GM23338 (cell line): Measurements from ENCODE around the gene NGEF.

ENCODE experiments used
- CREB1 ChIP-seq: fragments of 250-450 bp; sonication (Bioruptor Pico); IDR thresholded peaks from 2 replicates; pipeline ENCODE4 v1.5.0; 2020; ENCODE audit warnings: low read depth, mild to moderate bottlenecking, moderate library complexity
- EZH2 ChIP-seq: fragments of 200-600 bp; sonication (generic); IDR thresholded peaks from one replicate; pipeline ENCODE4 v1.8.0; 2017; ENCODE audit warnings: antibody characterized with exemption, mild to moderate bottlenecking, low read depth; ENCODE audit not compliant: unreplicated experiment
- EZH2phosphoT487 ChIP-seq: fragments of 200-600 bp; sonication (generic); IDR thresholded peaks from one replicate; pipeline ENCODE4 v1.8.1; 2018; ENCODE audit warnings: antibody characterized with exemption; ENCODE audit not compliant: unreplicated experiment
- JUNB ChIP-seq: IDR thresholded peaks from one replicate; pipeline ENCODE4 v1.6.1; 2016; ENCODE audit warnings: antibody characterized with exemption; ENCODE audit not compliant: unreplicated experiment
- NANOG ChIP-seq: IDR thresholded peaks from 2 replicates; pipeline ENCODE4 v1.6.1; 2016; ENCODE audit warnings: antibody characterized with exemption, borderline replicate concordance
- POLR2AphosphoS5 ChIP-seq: IDR thresholded peaks from 2 replicates; pipeline ENCODE4 v1.6.1; 2016; ENCODE audit warnings: antibody characterized with exemption, low read depth
- STAT1 ChIP-seq: IDR thresholded peaks from one replicate; pipeline ENCODE4 v1.6.1; 2016; ENCODE audit warnings: antibody characterized with exemption; ENCODE audit not compliant: unreplicated experiment
- ZNF114 ChIP-seq: fragments of 250-450 bp; sonication (Bioruptor Pico); IDR thresholded peaks from 2 replicates; pipeline ENCODE4 v1.5.0; 2020; ENCODE audit warnings: mild to moderate bottlenecking, moderate library complexity
- ZNF331 ChIP-seq: fragments of 250-450 bp; sonication (Bioruptor Pico); IDR thresholded peaks from 2 replicates; pipeline ENCODE4 v1.5.0; 2020; ENCODE audit warnings: low read depth, mild to moderate bottlenecking, moderate library complexity
- TF ChIP-seq, protein P1 (sequence below), 2 experiments: fragments of 200-600 bp in 1 of 2; sonication (generic) in 1 of 2; conservative IDR thresholded peaks; 2 replicates each; pipeline versions ENCODE4 v1.5.1 to v1.6.1; 2016 to 2017; ENCODE audit warnings: antibody characterized with exemption in 2 of 2, low read depth in 2 of 2, mild to moderate bottlenecking in 2 of 2, moderate library complexity in 1 of 2
- TF ChIP-seq, protein P2 (sequence below): IDR thresholded peaks from one replicate; pipeline ENCODE4 v1.6.1; 2018; ENCODE audit warnings: antibody characterized with exemption; ENCODE audit not compliant: unreplicated experiment
- TF ChIP-seq, protein P3 (sequence below): IDR thresholded peaks from 2 replicates; pipeline ENCODE4 v1.6.1; 2016; ENCODE audit warnings: antibody characterized with exemption
- TF ChIP-seq, protein P4 (sequence below): fragments of 250-450 bp; sonication (Bioruptor Pico); IDR thresholded peaks from 2 replicates; pipeline ENCODE4 v1.5.0; 2020; ENCODE audit warnings: mild to moderate bottlenecking, moderate library complexity

DNA sequence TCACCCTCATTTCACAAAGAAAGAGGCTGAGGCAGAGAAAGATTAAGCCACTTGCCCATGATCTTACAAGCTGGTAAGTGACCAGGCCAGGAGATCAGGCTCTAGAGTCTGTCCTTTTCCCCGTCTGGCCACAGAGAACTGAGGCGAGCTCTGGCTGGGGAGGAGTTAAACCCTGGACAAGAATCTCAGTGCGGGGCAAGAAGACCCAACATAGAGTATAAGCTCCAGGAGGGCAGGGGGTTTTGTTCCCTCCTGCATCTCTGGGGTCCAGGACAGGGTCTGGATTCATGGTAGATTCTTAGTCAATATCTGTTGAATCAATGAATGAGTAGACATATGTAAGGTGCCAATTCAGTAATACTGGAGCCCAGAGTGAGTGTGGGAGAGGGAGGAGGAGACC is 34.1 kb upstream of the NGEF start:
- TF ChIP-seq, protein P1, sequence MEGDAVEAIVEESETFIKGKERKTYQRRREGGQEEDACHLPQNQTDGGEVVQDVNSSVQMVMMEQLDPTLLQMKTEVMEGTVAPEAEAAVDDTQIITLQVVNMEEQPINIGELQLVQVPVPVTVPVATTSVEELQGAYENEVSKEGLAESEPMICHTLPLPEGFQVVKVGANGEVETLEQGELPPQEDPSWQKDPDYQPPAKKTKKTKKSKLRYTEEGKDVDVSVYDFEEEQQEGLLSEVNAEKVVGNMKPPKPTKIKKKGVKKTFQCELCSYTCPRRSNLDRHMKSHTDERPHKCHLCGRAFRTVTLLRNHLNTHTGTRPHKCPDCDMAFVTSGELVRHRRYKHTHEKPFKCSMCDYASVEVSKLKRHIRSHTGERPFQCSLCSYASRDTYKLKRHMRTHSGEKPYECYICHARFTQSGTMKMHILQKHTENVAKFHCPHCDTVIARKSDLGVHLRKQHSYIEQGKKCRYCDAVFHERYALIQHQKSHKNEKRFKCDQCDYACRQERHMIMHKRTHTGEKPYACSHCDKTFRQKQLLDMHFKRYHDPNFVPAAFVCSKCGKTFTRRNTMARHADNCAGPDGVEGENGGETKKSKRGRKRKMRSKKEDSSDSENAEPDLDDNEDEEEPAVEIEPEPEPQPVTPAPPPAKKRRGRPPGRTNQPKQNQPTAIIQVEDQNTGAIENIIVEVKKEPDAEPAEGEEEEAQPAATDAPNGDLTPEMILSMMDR (conservative IDR thresholded peaks at IDR 0.05; ENCODE audit: low read depth in 2 of 2), result no peak
- TF ChIP-seq, protein P2, sequence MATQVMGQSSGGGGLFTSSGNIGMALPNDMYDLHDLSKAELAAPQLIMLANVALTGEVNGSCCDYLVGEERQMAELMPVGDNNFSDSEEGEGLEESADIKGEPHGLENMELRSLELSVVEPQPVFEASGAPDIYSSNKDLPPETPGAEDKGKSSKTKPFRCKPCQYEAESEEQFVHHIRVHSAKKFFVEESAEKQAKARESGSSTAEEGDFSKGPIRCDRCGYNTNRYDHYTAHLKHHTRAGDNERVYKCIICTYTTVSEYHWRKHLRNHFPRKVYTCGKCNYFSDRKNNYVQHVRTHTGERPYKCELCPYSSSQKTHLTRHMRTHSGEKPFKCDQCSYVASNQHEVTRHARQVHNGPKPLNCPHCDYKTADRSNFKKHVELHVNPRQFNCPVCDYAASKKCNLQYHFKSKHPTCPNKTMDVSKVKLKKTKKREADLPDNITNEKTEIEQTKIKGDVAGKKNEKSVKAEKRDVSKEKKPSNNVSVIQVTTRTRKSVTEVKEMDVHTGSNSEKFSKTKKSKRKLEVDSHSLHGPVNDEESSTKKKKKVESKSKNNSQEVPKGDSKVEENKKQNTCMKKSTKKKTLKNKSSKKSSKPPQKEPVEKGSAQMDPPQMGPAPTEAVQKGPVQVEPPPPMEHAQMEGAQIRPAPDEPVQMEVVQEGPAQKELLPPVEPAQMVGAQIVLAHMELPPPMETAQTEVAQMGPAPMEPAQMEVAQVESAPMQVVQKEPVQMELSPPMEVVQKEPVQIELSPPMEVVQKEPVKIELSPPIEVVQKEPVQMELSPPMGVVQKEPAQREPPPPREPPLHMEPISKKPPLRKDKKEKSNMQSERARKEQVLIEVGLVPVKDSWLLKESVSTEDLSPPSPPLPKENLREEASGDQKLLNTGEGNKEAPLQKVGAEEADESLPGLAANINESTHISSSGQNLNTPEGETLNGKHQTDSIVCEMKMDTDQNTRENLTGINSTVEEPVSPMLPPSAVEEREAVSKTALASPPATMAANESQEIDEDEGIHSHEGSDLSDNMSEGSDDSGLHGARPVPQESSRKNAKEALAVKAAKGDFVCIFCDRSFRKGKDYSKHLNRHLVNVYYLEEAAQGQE, result no peak
- no peak for TF ChIP-seq POLR2AphosphoS5
- no peak for TF ChIP-seq JUNB
- no peak for TF ChIP-seq STAT1
- TF ChIP-seq ZNF114 (CRISPR knock-in tag), result no peak
- no peak for TF ChIP-seq EZH2
- no peak for TF ChIP-seq EZH2phosphoT487
- TF ChIP-seq CREB1 (CRISPR knock-in tag), result no peak
- TF ChIP-seq NANOG, result no peak
- TF ChIP-seq, protein P3, sequence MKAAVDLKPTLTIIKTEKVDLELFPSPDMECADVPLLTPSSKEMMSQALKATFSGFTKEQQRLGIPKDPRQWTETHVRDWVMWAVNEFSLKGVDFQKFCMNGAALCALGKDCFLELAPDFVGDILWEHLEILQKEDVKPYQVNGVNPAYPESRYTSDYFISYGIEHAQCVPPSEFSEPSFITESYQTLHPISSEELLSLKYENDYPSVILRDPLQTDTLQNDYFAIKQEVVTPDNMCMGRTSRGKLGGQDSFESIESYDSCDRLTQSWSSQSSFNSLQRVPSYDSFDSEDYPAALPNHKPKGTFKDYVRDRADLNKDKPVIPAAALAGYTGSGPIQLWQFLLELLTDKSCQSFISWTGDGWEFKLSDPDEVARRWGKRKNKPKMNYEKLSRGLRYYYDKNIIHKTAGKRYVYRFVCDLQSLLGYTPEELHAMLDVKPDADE, result no peak
- no peak for TF ChIP-seq ZNF331 (CRISPR knock-in tag)
- TF ChIP-seq, protein P4, sequence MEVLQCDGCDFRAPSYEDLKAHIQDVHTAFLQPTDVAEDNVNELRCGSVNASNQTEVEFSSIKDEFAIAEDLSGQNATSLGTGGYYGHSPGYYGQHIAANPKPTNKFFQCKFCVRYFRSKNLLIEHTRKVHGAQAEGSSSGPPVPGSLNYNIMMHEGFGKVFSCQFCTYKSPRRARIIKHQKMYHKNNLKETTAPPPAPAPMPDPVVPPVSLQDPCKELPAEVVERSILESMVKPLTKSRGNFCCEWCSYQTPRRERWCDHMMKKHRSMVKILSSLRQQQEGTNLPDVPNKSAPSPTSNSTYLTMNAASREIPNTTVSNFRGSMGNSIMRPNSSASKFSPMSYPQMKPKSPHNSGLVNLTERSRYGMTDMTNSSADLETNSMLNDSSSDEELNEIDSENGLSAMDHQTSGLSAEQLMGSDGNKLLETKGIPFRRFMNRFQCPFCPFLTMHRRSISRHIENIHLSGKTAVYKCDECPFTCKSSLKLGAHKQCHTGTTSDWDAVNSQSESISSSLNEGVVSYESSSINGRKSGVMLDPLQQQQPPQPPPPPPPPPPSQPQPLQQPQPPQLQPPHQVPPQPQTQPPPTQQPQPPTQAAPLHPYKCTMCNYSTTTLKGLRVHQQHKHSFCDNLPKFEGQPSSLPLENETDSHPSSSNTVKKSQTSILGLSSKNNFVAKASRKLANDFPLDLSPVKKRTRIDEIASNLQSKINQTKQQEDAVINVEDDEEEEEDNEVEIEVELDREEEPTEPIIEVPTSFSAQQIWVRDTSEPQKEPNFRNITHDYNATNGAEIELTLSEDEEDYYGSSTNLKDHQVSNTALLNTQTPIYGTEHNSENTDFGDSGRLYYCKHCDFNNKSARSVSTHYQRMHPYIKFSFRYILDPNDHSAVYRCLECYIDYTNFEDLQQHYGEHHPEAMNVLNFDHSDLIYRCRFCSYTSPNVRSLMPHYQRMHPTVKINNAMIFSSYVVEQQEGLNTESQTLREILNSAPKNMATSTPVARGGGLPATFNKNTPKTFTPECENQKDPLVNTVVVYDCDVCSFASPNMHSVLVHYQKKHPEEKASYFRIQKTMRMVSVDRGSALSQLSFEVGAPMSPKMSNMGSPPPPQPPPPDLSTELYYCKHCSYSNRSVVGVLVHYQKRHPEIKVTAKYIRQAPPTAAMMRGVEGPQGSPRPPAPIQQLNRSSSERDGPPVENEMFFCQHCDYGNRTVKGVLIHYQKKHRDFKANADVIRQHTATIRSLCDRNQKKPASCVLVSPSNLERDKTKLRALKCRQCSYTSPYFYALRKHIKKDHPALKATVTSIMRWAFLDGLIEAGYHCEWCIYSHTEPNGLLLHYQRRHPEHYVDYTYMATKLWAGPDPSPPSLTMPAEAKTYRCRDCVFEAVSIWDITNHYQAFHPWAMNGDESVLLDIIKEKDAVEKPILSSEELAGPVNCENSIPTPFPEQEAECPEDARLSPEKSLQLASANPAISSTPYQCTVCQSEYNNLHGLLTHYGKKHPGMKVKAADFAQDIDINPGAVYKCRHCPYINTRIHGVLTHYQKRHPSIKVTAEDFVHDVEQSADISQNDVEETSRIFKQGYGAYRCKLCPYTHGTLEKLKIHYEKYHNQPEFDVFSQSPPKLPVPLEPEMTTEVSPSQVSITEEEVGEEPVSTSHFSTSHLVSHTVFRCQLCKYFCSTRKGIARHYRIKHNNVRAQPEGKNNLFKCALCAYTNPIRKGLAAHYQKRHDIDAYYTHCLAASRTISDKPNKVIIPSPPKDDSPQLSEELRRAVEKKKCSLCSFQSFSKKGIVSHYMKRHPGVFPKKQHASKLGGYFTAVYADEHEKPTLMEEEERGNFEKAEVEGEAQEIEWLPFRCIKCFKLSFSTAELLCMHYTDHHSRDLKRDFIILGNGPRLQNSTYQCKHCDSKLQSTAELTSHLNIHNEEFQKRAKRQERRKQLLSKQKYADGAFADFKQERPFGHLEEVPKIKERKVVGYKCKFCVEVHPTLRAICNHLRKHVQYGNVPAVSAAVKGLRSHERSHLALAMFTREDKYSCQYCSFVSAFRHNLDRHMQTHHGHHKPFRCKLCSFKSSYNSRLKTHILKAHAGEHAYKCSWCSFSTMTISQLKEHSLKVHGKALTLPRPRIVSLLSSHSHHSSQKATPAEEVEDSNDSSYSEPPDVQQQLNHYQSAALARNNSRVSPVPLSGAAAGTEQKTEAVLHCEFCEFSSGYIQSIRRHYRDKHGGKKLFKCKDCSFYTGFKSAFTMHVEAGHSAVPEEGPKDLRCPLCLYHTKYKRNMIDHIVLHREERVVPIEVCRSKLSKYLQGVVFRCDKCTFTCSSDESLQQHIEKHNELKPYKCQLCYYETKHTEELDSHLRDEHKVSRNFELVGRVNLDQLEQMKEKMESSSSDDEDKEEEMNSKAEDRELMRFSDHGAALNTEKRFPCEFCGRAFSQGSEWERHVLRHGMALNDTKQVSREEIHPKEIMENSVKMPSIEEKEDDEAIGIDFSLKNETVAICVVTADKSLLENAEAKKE, result no peak
